Globus pallidus (tissue), 1 donor: Measurements from ENCODE around the gene SEZ6L.

Experiments used
- DNase-seq: peaks from one replicate; pipeline ENCODE4 v3.0.0-alpha.2; 2015; ENCODE audit warnings: low spot score

The SEZ6L gene

DNA sequence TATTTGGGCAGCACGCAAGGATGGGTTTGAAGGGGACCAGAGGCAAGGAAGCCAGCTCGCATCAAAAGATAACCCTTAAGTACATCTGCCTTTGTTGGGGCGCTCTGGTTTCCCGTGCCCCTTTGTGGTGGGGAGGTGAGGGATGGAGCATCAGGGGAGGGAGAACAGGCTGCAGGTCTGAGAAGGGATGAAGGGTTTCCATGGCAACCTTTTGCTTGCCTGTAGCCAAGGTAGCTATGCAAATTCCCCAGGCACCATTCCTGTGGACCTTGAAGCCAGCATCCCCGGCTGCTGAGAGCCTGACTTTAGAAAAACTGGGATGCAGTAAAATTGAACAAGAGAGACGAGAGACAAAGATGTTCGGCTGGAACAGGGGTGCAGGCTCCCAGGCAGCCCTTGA lies 75.7 kb downstream of the SEZ6L start:
- no peak for DNase-seq

DNA sequence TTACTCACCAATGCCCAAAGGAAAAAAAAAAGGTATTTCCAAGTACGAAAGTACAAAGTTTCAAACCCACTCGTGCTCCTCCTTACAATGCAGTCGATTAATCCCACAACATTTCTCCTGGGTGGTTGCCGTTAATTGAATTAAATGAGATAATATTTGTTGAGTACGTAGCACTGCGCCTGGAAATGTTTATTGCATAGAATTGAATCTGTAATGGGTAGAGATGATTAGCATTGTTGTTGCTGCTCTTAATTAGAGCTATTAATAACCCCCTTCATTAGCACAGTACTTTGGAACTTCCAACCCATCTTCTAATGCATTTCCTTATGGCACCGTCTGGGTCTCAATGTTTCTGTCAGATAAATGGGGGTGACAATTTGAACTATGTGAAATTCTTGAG lies 77.3 kb downstream of the SEZ6L start:
- DNase-seq: no peak

DNA sequence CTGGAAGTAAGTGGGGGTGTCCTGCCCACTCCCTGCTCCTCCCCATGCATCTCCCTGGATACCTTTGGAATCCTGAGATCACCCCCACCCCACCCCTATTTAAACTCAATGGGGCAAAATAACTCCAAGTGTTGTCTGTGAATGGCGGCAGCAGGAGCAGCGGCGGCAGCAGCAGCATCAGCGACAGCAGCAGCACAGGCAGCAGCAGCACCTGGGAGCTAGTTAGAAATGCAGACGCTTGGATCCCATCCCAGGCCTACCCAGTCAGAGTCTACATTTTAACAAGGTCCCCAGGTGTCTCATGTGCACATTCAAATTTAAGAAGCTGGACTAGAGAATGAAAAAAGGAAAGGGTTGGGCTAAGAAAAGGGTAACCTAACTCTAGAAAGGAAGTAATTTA lies 82.6 kb downstream of the SEZ6L start:
- DNase-seq: no peak

DNA sequence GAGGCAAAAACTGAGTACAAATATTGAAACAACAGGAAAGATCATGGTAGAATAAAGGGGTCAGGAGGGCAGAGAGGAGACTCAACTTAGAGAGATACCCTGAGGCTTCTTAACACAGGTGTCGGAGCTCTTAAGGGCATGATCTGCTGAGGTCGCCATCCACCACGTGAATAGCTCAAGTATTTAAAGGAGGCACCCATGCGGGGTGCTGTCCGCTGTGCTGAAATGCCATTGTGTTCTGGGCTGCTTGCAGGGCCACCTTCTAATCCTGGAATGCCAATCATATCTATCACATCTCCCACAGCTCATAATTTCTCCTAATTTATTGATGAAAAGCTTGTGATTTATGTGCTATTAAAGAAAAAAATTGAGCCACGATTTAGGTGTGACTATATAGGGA lies 90.2 kb downstream of the SEZ6L start:
- no peak for DNase-seq

DNA sequence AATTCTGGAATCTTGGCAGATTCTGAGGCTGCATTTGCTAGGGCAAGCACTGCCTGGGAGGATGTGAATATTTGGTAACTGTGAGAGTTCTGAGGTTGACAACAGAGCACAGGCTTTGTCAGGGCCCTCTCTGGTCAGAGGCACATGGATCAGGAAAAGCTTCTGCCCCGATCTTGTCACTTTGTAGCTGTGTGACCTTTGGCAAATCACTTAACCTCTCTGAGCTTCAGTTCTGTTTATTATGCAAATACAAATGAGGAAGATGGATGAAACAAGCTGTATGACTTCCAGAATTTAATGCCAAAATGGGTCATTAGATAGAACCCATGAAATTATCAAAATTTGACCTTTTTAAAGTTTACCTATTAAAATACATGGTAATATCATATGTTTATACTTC lies 94.9 kb downstream of the SEZ6L start:
- no peak for DNase-seq

DNA sequence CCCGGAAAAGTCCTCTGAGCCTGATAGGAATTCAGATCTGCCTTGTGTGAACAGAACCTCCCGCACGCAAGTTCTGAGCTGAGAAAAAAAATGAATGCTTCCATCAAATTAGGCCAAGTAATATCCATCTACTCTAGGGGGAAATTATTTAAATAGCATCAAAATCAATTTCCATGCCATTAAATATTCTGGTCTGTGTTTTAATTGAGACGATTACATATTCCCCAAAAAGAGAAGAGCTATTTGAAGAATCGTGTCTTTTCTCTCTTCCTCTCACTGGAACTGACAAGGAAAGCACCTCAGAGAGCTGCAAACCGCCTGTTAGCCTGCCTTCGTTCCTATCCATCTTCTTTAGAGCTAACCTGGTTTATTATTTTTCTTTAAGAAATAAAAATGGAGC lies 96.0 kb downstream of the SEZ6L start:
- DNase-seq: no peak

DNA sequence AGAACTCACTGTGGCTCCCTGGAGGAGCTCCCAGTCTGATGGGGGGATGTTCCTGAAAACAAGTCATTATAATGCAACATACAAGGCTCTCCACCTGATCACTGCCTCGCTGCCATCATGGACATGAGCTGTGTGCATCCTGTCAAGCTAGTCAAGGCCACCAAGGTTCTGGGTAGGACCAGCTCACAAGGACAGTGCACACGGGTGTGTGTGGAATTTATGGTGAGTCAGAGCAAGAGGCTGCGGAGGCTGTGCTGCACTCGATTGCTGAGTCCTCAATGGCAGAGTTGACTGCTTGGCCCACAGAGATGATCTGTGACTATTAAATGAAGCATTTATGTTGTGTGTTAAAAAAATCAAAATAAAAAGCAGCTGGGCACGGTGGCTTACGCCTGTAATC lies 96.6 kb downstream of the SEZ6L start:
- no peak for DNase-seq

DNA sequence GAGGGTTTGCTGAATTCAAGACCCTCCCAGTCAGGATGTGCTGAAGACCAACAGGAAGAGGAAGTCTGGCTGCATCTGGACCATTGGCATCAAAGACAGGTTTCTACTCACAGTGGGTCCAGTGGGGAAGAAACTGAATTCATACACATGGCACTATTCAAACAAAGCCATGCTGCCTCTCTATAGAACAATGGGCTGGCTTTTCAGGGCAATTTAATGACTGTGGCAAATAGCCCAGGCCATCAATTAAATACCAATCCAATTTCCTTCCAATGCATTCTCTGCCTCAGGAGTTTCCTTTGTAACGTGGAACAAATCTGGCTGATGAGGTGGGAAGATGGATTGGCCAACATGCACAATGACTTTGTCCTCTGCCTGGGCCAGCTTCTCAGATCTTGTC lies 98.6 kb downstream of the SEZ6L start:
- no peak for DNase-seq

DNA sequence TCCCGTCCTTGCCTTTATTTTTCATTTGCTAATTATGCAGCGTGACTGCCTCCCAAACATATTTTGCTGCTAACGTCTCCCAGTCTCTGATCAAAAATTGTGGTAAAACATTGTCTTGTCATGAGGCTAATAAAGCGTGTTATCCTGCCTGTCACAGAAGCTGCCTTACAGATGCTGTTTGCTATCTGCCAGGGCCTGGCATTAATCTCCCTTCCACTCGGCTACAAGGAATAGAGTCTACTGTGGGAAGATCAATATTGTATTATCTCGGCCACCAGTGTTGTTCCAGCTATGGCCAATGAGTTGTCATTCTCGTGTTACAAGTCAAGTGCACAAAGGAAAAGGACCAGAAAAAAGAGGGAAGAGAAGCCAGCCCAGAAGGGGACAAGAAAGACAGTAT lies 100.3 kb downstream of the SEZ6L start:
- DNase-seq: no peak

DNA sequence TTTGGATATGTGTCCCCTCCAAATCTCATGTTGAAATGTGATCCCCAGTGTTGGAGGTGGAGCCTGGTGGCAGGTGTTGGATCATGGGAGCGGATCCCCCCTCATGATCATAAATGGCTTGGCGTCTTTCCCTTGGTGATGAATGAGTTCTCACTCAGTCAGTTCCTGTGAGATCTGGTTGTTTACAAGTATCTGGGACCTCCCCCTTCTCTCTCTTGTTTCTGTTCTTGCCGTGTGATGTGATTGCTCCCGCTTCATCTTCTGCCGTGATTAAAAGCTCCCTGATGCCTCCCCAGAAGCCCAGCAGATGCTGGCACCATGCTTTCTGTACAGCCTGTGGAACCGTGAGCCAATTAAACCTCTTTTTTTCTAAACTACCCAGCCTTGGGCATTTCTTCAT lies 102.2 kb downstream of the SEZ6L start:
- no peak for DNase-seq

DNA sequence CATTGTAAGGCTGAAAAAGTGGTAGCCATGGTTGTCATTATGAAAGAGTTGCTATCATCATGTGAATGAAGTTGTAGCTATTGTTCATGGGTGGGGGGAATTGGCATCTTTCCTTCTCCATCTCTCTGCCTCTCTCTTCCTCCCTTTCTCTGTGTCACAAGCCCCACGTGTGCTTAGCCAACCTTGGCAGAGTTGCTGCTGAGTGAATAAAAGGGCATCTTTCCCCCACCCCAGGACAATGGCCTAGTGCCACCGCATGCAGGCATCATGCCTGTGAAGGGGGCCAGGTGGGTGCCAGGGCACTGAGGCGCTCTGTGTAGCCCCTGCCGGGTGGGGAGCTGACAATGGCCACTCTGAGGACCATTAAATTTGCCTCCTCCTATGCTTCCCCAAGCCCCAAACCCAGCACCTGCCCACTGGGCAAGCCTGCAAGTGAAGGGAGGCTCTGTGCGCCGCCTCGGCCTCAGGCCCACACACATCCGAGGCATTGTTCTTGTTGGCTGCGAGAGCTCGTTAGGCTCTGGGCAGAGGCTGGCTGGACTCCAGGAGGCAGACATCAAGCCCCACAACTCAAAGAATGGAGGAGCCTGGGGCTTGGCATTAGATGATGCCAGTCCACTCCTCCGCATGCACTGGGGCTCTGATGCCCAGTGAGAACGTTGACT lies 103.9 kb downstream of the SEZ6L start:
- DNase-seq: peak; percentile 77

DNA sequence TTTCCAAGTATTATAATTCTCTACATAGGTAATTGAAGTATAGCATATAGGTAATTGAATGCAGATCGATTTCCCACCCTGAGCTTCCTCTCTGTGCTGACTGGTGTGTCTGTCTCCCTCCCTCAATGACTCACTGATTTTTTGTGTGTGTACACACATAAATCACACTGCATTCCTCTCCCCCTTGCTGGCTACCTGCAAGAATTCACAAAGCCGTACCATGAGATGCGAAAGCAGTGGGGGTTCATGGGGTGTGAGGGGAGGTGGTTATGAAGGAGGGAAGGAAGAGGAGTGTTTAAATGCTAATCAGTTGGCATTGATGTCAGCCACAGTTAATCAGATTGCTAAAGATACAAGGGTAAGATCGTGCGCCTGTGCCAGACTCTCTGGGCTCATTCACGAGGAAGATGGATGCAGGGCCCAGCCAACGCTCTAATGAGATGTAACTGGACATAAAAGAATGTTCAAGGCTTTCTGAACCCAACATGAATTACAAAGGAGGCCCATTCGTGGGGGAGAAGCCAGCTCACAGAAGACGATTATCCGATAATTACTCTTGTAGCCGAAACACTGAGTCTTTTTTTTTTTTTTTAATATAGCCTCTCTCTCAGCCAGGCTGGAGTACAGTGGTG lies 107.4 kb downstream of the SEZ6L start:
- DNase-seq: peak; percentile 17

DNA sequence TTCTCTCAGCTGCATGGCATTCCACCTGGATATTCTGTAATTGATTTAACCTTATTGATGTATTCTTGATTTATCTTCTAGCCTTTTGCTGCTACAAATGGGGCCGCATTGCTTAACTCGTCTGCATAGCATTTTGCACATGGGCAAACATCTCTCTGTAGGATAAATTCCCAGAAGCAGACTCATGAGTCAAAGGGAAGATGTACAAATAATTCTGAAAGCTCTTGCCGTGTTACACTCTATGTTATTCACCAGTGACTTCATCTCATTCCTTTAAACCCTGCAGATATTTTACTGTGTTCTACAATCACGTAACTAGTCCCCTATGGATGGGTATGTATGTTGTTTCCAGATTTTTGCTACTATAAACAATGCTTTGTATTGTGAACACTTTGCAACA lies 112.7 kb downstream of the SEZ6L start:
- no peak for DNase-seq

DNA sequence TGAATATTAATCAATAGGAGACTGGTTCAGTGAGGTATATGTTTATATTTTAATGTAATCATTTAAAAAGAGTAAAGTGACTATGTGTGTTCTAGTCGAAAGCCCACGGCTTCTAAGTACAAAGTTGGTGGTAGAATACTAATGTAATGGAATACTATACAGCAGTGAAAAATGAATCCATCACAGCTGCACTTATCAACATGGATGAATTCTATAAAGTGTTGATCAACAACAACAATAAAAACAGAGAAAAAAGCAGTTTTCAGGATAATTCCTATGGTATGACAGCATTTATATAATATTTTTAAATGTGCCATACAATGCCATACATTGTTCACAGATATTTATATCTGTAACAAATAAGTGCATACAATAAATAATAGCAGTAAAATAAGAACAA lies 114.1 kb downstream of the SEZ6L start:
- no peak for DNase-seq

DNA sequence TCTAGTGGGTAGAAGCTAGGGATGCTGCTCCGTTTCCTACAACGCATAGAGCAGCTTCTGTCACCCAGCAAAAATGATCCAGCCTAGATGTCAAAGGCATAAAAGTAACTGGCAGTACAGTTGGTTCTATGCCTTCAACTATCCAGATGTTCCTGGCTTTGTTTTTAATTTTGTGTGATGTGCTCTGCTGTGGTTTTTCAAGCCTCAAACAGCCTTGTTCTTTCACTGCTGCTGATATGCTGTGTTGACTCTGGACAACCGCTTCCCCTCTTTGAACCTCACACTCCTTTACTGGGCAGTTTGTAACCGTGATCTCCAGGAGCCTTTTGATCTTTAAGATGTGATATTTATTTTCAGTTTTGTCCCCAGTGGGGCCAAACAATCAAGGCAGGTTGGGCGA lies 116.4 kb downstream of the SEZ6L start:
- DNase-seq: no peak

DNA sequence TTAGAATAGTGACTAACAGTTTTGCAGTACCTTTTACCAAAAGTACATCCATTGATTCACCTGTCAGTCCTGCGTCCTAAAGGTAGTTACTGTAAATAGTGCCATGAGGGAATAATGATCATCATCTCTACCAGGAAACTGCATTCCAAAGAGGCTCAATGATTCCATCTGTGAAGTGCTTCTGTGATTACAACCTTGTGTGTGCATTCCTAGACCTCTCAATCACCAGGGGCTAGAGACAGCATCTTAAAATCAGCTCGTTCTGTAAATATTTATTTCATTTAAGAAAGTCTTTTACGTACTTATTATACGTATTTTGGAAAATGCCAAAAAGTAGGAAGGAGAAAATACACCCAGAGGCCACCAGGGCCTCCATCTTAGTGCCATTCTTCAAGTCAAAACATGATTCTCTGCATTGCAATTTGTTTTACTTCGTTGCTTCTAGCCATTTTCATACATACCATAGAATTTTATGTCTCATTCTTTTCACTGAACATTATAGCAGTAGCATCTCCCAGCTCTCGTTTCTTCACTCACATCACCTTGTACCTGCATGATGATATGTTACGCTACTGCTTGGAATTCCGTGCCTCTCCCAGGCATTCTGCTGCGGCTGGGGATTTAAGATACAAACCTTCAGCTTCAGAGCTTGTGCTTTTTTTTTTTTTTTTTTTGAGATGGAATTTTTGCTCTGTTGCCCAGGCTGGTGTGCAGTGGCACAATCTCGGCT lies 117.0 kb downstream of the SEZ6L start:
- no peak for DNase-seq

DNA sequence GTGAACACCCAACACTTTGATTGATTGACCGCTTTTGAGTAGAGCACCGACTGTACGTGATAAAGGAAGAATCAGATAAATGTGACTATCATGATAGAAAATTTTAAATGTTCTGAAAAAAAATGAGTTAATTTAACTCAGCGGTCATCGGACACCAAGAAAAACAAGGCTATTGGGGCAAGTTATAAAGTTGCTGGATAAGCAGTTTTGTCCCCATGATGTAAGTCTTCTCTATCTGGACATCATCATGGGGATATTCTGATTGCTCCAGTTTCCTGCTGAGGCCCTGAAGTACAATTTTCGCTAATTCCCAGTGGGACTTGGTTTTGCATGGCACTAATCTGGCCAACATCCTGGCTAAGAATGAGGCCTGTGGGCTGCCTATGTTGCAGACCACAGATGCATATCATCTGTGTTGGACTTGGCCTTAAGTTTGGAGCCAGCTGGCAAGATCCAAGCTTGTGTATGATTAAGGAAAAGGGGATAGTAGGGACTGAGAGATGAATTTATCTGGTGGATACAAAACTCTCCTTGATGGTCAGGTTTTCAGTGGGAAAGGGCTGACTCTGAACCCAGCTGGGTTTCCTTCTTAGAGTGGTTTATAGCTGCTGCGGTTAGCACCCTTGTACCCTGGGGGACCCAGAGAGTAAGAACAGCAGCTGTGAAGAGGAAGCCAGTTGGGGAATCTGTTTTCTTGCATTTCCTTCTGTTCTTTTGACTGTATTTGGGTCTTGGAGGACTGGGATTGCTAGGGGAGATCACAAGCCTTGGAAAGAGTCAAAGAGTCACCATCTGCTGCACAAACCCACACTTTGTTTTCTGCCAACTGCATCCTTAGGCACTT lies 118.3 kb downstream of the SEZ6L start:
- no peak for DNase-seq

DNA sequence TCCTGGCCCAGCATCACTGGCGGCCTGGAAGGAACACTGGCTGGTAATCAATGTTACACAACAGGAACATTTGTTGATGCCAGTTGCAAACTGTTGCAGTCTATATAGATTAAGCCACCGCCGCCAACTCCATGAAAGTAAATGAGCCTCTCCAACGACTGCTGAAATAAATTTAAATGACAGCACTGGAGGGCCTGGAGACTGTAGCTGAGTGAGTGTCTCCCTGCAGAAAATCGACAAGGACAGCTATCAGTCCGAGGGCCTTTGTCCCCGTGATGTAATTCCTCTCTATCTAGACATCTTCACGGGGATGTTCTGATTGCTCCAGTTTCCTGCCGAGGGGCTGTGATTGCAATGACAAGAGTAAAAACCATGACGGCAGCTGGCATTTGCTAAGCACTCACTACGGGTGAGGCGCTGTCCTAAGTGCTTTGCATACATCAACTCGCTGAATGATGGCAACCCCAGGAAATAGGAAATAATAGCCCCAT lies 120.4 kb downstream of the SEZ6L start:
- no peak for DNase-seq

DNA sequence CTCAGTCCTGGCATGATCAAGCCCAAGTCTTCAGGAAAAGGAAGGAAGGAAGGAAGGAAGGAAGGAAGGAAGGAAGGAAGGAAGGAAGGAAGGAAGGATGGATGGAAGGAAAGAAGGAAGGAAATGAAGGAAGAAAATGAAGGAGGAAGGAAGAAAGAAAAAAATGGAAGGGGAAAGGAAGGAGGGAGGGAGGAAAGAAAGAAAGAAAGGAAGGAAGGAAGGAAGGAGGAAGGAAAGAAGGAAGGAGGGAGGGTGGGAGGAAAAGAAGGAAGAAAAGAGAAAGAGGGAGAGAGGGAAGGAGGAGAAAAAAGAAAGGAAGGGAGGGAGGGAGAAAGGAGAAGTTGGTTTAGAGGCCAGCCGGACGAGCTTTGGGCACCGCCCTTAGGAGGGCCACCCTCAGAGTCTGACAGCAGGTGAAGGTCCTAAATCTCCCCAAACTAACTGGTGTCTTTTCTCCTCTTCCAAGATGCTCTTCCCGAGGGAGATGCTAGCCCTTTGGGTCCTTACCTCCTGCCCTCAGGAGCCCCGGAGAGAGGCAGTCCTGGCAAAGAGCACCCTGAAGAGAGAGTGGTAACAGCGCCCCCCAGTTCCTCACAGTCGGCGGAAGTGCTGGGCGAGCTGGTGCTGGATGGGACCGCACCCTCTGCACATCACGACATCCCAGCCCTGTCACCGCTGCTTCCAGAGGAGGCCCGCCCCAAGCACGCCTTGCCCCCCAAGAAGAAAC lies 122.8 kb downstream of the SEZ6L start:
- DNase-seq: no peak

DNA sequence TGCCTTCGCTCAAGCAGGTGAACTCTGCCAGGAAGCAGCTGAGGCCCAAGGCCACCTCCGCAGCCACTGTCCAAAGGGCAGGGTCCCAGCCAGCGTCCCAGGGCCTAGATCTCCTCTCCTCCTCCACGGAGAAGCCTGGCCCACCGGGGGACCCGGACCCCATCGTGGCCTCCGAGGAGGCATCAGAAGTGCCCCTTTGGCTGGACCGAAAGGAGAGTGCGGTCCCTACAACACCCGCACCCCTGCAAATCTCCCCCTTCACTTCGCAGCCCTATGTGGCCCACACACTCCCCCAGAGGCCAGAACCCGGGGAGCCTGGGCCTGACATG lies 123.4 kb downstream of the SEZ6L start:
- DNase-seq: no peak

DNA sequence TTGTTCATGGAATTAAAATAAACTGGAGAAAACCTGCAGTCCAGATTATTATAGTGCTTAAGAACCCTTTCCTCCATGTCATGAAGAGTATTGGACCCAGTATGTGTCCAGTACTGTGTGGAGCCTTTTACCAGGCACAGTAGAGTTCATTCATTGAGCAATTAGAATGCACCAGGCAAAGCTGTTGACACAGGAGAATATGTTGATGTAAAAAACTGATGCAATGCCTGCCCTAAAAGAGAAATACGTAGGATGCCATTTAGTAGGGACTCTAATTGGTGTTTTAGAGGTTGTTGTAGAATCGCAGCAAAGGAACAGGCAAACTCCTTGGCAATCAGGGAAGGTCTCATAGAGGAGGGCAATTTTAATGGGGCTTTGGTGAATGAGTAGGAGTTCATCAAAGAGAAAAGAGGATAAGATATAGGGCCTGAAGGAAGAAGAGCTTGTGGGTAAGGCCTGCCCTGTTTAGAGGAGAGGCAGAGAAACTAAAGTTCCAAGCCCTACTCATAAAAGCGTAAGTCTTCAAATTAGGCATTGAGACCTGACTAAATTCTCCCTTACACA lies 126.4 kb downstream of the SEZ6L start:
- no peak for DNase-seq
